HG02943 (cell line): ENCODE results near the gene SLC6A2.
A peak's percentile ranks its signal among the peaks of the same experiment; 100 is the strongest.
"Not testable (repeated sequence)": the region's sequence is repeated elsewhere in the genome, so short reads cannot be mapped to it uniquely, and the experiment has no call there.

Experiments
- ATAC-seq: cut with Tn5 transposase; IDR thresholded peaks from one replicate; pipeline ENCODE4 v1.9.1; 2021; ENCODE audit warnings: mild to moderate bottlenecking, low read depth, moderate library complexity; ENCODE audit not compliant: unreplicated experiment

SLC6A2 gene

GRCh38 chr16:55703003-55704001, 47.5 kb downstream of the SLC6A2 start:
- no peak for ATAC-seq

GRCh38 chr16:55706739-55707384, 51.1 kb downstream of the SLC6A2 start:
- no peak for ATAC-seq

GRCh38 chr16:55709801-55710200, 54.0 kb downstream of the SLC6A2 start:
- no peak for ATAC-seq

- no peak for ATAC-seq
Measured at GRCh38 chr16:55710466-55710865, 54.7 kb downstream of the SLC6A2 start.

GRCh38 chr16:55711959-55712876, 56.4 kb downstream of the SLC6A2 start:
- peak; percentile 77 for ATAC-seq

- ATAC-seq, result no peak
Measured at GRCh38 chr16:55713103-55713502, 57.3 kb downstream of the SLC6A2 start.

- no peak for ATAC-seq
Measured at GRCh38 chr16:55717326-55717725, 61.5 kb downstream of the SLC6A2 start.

GRCh38 chr16:55725055-55725777, 69.4 kb downstream of the SLC6A2 start:
- ATAC-seq, result no peak

- ATAC-seq, result no peak
Measured at GRCh38 chr16:55728797-55729196, 73.0 kb downstream of the SLC6A2 start.

- ATAC-seq, result no peak
Measured at GRCh38 chr16:55730115-55730514, 74.3 kb downstream of the SLC6A2 start.

GRCh38 chr16:55732496-55732895, 76.7 kb downstream of the SLC6A2 start:
- ATAC-seq, result no peak

GRCh38 chr16:55734665-55735064, 78.9 kb downstream of the SLC6A2 start:
- no peak for ATAC-seq

- ATAC-seq, result no peak
Measured at GRCh38 chr16:55735120-55735781, 79.5 kb downstream of the SLC6A2 start.

GRCh38 chr16:55736671-55737070, 80.9 kb downstream of the SLC6A2 start:
- ATAC-seq, result no peak

GRCh38 chr16:55737318-55737717, 81.5 kb downstream of the SLC6A2 start:
- no peak for ATAC-seq

GRCh38 chr16:55737966-55738365, 82.2 kb downstream of the SLC6A2 start:
- ATAC-seq, result no peak

- no peak for ATAC-seq
Measured at GRCh38 chr16:55746081-55746480, 90.3 kb downstream of the SLC6A2 start.

GRCh38 chr16:55747785-55748184, 92.0 kb downstream of the SLC6A2 start:
- no peak for ATAC-seq

GRCh38 chr16:55752465-55753144, 96.8 kb downstream of the SLC6A2 start:
- not testable (repeated sequence) for ATAC-seq
